HTERT RPE-1 (cell line): ENCODE data around the gene DCST1.

Experiments used
- in situ Hi-C: fragments of 300-500 bp; cut with MboI; formaldehyde crosslinking; loops from 4 replicates; pipeline ENCODE4 v1.14.3; 2020; ENCODE audit warnings: low sequenced_read_pairs

The DCST1 gene

DNA sequence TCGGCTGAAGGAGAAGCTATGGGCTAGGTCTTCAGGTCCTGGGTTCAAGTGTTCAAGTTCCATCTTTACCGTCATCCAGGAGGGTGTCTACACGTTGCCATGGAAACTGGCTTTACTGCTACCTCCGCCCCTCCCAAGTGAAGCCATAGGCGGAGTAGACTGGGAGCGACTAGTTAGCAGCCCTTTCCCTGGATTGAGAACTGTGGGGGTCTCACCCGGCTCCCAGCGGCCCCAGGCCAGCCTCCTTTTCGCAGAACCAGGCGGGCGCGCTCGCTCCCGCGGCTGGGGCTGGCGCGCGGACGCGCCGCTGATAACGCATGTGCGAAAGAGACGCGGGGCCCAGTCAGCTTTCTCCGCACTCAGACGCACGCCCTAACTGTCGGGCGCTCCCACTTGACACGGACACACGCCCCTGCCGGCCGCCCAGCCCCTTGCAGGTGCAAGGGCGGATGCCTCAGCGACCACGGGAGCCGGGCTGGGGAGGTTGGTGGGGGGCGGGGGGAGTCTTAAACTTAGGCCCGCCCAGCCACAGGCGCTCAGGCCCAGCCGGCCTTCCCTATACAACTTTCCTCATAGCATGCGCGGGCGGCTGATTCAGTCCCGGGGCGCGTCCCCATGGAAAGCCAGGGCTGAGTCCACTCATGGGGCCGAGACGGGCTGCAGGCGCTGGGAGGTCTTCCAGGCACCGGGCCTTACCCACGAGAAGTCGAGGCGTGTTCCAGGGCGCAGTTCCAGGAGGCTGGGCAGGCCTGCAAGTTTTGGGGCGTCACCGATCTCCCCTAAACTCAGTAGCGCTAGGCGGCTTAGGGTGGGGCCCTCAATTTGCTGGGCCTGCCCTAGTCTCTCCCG is 37.3 kb downstream of the DCST1 start:
- in situ Hi-C loops = no loop called here

DNA sequence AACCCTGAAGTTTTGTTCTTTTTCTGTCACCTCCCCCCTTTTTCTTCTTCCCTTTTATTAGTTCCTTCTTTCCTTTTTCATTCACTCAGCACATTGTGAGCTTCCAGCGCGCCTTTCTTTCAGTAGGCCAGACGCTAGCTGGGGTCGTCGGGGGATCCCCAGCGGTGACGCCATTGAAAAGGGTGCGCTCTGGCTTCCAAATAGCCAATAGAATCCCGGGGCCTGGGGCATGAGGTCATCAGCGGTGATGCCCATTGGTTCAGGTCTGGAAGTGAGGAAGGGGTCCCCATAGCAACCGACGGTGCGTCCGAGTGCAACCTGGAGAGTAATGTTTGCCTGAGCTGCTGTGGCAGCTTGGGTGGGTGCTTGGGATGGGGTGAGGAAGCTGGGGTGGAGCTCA is 38.1 kb downstream of the DCST1 start:
- in situ Hi-C loops = no loop called here

GRCh38 chr1:155072531-155073289 is 39.1 kb downstream of the DCST1 start:
- in situ Hi-C loops = no loop called here

DNA sequence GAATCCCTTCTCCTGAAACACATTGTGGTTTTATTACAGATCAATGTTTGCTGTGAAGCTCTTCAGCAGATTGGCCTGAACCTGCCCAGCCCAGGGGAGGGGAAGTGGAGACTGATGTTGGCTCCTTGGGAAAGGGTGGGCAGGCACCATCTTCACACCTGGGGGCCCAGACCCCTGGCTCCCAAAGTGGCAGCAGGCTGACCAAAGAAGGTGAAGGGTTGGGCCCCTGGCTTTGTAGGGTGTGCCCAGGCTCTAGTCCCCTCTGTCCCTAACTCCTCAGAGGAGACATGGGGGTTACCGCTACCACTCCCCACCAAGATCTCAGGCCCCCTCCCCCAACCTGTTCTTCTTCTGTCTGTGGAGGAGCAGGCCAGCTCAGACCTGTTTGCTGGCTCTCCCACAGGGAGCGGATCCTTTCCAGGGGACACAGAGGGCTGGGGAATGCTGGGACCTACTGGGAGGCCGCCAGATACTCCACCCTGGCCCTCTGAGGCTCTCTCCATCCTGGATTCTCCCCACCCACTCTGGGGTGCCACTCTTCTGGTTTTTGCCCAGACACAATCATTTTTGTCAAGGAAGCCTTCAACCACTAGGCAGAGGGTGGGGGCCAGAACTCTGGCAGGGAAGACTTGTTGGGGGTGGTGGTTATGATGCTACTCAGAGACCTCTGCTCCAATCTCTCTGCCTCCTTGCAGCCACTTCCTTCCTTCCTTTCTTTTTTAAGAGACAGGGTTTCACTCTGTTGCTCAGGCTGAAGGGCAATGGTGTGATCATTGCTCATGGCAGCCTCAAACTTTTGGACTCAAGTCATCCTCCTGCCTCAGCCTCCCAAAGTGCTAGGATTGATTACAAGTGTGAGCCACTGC is 40.0 kb downstream of the DCST1 start:
- in situ Hi-C loops = no loop called here

DNA sequence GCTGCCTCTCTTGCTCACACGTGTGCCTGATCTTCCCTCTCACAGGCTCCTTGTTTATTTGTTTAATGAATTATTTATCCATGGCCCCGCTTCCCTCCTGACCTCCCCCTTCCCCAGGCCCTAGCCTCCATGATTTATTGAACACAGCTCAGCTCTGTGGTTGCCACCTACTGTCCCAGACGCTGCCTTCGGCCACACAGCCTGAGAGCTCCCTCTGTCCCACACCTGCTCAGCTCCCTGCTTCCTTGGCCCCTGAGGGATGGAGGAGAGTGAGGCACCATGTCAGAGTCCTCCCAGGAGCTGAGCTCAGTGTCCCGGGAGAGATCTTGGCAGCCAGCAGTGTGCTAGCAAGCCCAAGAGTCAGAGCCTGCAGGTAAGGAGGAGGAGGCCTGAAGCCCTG is 41.9 kb downstream of the DCST1 start:
- in situ Hi-C loops = no loop called here

GRCh38 chr1:155076371-155076770 is 42.7 kb downstream of the DCST1 start:
- in situ Hi-C loops = no loop called here

DNA sequence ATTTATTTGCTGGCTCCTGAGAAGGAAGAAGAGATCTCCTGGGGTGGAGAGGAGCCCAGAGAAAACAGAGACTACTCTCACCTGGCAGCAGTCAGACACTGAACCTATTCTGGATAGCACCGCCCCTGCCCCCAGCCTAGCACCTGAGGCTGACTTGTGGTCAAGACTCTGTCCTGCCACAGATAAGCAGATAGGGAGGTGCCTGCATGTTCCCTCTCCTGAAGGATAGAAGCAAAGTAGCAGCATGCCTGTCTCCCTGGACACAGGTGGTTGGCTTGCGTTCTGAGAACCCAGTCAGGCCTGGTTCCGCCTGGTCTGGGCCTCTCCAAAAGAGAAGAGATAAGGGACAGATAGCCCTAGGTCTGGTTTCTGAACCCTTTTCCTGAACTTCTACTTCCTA is 43.7 kb downstream of the DCST1 start:
- in situ Hi-C loops = no loop called here

DNA sequence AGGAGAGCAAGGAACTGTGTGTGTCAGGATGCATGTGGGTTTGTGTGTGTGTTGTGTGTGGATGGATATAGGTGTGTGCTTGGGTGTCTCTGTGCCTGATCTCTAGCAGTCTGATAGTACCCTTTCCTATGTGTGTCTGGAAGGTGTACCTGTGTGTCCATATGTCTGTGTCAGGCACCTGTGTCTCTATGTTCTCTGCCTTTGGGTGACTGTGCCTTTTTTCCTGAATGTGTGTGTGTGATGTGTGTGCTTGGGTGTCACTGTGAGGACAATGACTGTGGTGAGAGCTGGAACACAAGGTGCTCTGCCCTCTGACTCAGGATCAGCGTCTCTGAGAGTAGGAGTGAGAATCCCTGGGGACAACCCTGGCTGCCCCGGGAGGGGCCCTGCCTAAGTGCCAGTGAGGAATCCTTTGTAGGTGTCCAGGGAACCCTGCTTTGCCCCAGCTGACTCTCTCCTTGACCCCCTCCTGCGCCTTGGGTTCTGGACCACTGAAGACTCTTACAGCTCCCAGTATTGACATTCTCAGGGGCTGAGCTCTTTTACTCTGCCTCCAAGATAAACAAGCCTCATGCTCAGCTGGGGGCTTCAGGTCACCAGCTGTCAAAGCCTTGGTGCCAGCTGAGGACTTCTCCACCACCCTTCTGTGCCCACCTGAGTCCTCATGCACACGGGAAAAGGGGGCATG is 44.3 kb downstream of the DCST1 start:
- in situ Hi-C loops = no loop called here

DNA sequence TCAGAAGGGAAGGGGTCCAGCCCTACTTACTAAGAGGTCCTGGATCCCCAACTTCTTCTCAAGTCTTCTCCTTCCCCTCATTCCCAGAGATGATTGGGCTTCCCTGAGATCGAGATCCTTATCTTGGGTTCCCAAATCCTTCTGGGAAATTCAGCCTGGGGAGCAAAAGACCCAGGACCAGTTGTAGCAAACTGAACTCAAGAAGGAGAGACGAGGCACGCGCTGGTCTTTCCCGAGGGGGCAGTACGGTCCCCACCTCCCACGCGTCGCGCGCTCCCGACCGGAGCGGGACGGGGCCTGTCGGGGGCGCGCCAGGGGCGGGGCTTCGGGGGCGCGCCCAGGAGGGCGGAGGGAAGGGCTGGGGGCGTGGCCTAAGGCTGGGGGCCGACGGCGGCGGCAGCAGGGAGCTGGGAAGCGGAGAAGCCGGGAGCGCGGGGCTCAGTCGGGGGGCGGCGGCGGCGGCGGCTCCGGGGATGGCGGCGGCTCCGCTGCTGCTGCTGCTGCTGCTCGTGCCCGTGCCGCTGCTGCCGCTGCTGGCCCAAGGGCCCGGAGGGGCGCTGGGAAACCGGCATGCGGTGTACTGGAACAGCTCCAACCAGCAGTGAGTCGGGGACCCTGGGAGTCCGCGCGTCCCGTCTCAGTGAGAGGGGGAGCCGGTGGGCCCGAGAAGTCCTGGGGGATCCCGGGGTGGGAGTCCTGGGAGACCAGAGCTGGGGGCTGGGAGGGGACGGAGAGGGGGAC is 45.0 kb downstream of the DCST1 start, which contains the start of gene EFNA3:
Gene EFNA3 (plus strand): TSS at position 369 of the 741 bp plus-strand sequence. CDS start 105 bp downstream, at position 474.
- in situ Hi-C loops = no loop called here

GRCh38 chr1:155079210-155079486 is 45.5 kb downstream of the DCST1 start:
- in situ Hi-C loops = no loop called here

GRCh38 chr1:155079487-155080311 is 46.1 kb downstream of the DCST1 start:
- in situ Hi-C loops = no loop called here

- in situ Hi-C loops = no loop called here
Measured at GRCh38 chr1:155080312-155081228, 46.9 kb downstream of the DCST1 start.

- in situ Hi-C loops = no loop called here
Measured at GRCh38 chr1:155081472-155082300, 48.1 kb downstream of the DCST1 start.

DNA sequence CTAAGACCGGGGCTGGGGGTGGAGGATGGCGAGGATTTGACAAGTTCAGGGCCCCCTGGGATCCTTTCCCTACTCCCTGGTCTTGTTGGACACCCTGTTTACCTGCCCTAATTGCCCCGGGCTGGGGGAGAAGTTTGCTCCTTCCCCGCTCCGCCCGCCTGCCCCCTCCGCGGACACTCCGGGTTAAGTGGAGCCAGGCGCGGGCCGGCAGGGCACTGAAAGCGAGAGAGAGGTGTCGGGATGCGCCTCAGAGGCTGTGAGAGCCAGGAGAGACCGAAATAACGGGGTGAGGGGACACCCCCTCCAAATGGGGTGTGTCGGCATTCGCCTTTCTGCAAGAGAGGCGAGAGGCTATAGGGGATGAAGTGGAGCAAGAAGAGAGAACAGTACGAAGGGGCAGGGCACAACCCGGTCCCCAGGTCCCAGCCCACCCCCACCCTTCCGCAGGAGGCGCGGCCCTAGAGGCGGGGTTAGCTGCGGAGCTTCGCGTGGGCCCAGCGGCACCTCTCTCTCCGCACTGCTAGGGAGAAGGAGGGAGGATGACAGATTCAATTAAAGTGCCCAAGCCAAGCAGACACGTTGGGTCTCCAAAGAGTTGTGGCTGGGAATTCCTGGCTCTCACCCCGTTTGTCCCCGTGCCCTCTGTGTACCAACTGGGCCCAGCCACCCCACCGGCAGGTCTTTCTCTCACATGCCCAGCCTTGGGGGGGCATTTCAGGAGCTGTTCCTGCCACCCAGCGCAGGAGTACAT is 48.9 kb downstream of the DCST1 start:
- in situ Hi-C loops = no loop called here

GRCh38 chr1:155083052-155083541 is 49.5 kb downstream of the DCST1 start:
- in situ Hi-C loops = no loop called here
